Measurements from ENCODE around the gene ZNF90.

GRCh38 chr19:20028611-20029010, 49.2 kb upstream of the ZNF90 start:
- TF ChIP-seq CTCF (conservative IDR thresholded peaks at IDR 0.05; ENCODE audit: low read depth, low read length) (no peak), ELK1 (IDR thresholded peaks at IDR 0.05; ENCODE audit: borderline replicate concordance, low read depth, low read length) (no peak), SMC3 (IDR thresholded peaks at IDR 0.05; ENCODE audit: low read depth, low read length) (no peak), POLR2A (IDR thresholded peaks at IDR 0.05; ENCODE audit: low read depth, low read length) (no peak), RAD21 (IDR thresholded peaks at IDR 0.05; ENCODE audit: low read length) (no peak), RFX5 (IDR thresholded peaks at IDR 0.05; ENCODE audit: low read depth, low read length) (no peak), USF2 (IDR thresholded peaks at IDR 0.05; ENCODE audit: low read depth, low read length) (no peak), FOS (IDR thresholded peaks at IDR 0.05; ENCODE audit: low read depth, low read length) (no peak), MAFK (IDR thresholded peaks at IDR 0.05; ENCODE audit: low read depth, low read length) (no peak)
